Ishikawa (cell line): Measurements from ENCODE around the gene MNT.

Source experiments
- CEBPB ChIP-seq: IDR thresholded peaks from 2 replicates; pipeline ENCODE4 v1.6.1; 2012
- CREB1 ChIP-seq: IDR thresholded peaks from 2 replicates; pipeline ENCODE4 v1.6.1; 2012; ENCODE audit warnings: low read depth
- EGR1 ChIP-seq: IDR thresholded peaks from 2 replicates; pipeline ENCODE4 v1.6.1; 2012
- EP300 ChIP-seq: IDR thresholded peaks from 2 replicates; pipeline ENCODE4 v1.6.1; 2012; ENCODE audit warnings: borderline replicate concordance
- FOXM1 ChIP-seq: IDR thresholded peaks from 2 replicates; pipeline ENCODE4 v1.6.1; 2012; ENCODE audit warnings: low read depth, borderline replicate concordance
- NFIC ChIP-seq: IDR thresholded peaks from 2 replicates; pipeline ENCODE4 v1.6.1; 2012
- RAD21 ChIP-seq: IDR thresholded peaks from 2 replicates; pipeline ENCODE4 v1.6.1; 2012; ENCODE audit warnings: low read depth
- TAF1 ChIP-seq: IDR thresholded peaks from 2 replicates; pipeline ENCODE4 v1.6.1; 2012; ENCODE audit warnings: low read depth, mild to moderate bottlenecking
- TCF12 ChIP-seq: IDR thresholded peaks from 2 replicates; pipeline ENCODE4 v1.6.1; 2012; ENCODE audit warnings: low read depth
- TEAD4 ChIP-seq: IDR thresholded peaks from 2 replicates; pipeline ENCODE4 v1.6.1; 2012
- YY1 ChIP-seq: IDR thresholded peaks from 2 replicates; pipeline ENCODE4 v1.6.1; 2012; ENCODE audit warnings: low read depth
- ZBTB7A ChIP-seq: IDR thresholded peaks from 2 replicates; pipeline ENCODE4 v1.6.1; 2012; ENCODE audit warnings: low read depth
- TF ChIP-seq, protein P1 (sequence below): IDR thresholded peaks from 2 replicates; pipeline ENCODE4 v1.6.1; 2012; ENCODE audit warnings: low read depth, mild to moderate bottlenecking
- TF ChIP-seq, protein P2 (sequence below): IDR thresholded peaks from 2 replicates; pipeline ENCODE4 v1.6.1; 2012
- TF ChIP-seq, protein P3 (sequence below): IDR thresholded peaks from 2 replicates; pipeline ENCODE4 v1.6.1; 2012

The MNT gene

DNA sequence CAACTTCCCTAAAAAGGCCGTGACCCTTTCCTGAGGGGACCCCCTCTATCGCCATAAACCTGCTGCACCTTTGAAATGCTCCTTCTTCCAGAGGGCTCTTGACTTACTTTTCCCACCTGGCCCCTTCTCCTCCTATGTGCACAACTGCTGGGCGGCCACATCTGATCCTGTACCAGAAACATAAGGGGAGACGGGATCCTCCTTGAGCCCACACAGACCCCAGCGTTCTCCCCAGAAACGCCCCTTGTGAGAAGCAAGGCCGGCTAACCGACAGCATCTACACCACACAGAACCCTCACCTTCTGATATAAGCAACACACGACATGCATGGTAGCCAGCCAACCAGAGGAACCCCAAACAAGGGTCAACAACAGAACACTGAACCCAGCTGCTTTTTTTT is 14.2 kb upstream of the MNT start:
- TF ChIP-seq EP300 (no peak), CREB1 (no peak), TCF12 (no peak), RAD21 (no peak), NFIC (no peak), FOXM1 (no peak), TEAD4 (no peak), TAF1 (no peak), CEBPB (no peak), YY1 (no peak), EGR1 (no peak), ZBTB7A (no peak)
- TF ChIP-seq, protein P1, sequence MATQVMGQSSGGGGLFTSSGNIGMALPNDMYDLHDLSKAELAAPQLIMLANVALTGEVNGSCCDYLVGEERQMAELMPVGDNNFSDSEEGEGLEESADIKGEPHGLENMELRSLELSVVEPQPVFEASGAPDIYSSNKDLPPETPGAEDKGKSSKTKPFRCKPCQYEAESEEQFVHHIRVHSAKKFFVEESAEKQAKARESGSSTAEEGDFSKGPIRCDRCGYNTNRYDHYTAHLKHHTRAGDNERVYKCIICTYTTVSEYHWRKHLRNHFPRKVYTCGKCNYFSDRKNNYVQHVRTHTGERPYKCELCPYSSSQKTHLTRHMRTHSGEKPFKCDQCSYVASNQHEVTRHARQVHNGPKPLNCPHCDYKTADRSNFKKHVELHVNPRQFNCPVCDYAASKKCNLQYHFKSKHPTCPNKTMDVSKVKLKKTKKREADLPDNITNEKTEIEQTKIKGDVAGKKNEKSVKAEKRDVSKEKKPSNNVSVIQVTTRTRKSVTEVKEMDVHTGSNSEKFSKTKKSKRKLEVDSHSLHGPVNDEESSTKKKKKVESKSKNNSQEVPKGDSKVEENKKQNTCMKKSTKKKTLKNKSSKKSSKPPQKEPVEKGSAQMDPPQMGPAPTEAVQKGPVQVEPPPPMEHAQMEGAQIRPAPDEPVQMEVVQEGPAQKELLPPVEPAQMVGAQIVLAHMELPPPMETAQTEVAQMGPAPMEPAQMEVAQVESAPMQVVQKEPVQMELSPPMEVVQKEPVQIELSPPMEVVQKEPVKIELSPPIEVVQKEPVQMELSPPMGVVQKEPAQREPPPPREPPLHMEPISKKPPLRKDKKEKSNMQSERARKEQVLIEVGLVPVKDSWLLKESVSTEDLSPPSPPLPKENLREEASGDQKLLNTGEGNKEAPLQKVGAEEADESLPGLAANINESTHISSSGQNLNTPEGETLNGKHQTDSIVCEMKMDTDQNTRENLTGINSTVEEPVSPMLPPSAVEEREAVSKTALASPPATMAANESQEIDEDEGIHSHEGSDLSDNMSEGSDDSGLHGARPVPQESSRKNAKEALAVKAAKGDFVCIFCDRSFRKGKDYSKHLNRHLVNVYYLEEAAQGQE, result no peak
- TF ChIP-seq, protein P2, sequence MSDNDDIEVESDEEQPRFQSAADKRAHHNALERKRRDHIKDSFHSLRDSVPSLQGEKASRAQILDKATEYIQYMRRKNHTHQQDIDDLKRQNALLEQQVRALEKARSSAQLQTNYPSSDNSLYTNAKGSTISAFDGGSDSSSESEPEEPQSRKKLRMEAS, result no peak
- TF ChIP-seq, protein P3, sequence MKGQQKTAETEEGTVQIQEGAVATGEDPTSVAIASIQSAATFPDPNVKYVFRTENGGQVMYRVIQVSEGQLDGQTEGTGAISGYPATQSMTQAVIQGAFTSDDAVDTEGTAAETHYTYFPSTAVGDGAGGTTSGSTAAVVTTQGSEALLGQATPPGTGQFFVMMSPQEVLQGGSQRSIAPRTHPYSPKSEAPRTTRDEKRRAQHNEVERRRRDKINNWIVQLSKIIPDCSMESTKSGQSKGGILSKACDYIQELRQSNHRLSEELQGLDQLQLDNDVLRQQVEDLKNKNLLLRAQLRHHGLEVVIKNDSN, result no peak

DNA sequence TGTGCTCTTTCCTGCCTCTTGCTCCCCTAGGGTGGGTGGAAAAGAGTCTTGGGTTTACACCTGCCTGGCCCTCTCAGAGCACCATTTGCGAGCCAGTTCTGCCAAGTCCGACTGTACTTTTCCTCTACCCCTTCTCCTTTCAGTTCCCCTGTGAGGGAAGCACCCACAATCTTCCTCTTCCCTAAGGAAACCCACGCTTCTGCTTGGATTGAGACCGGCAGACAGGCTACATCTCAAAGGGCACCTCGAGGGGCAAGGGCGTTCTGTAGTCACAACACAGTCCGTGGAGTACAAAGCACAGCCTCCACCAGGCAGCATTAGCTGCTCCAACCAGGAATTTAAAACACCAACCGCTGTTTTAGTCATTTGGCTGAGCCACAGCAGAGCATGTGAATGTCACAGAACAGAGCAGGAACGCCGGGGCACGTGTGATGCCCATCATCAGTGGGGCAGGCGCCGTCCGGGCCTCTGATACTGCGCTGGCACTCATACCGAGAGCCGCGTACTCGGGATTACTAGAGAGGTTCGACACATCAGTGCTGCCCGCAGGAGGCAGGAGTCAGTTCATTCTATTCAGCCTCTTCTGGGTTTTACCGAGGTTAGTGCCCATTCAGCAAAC is 13.7 kb upstream of the MNT start:
- TF ChIP-seq CEBPB, result no peak
- no peak for TF ChIP-seq TAF1
- no peak for TF ChIP-seq YY1
- TF ChIP-seq RAD21, result no peak
- TF ChIP-seq EP300, result no peak
- no peak for TF ChIP-seq TCF12
- TF ChIP-seq, protein P3, result no peak
- TF ChIP-seq, protein P2, result no peak
- TF ChIP-seq CREB1, result no peak
- no peak for TF ChIP-seq FOXM1
- TF ChIP-seq, protein P1, result no peak
- TF ChIP-seq NFIC, result no peak
- TF ChIP-seq EGR1, result no peak
- no peak for TF ChIP-seq ZBTB7A
- TF ChIP-seq TEAD4, result no peak

DNA sequence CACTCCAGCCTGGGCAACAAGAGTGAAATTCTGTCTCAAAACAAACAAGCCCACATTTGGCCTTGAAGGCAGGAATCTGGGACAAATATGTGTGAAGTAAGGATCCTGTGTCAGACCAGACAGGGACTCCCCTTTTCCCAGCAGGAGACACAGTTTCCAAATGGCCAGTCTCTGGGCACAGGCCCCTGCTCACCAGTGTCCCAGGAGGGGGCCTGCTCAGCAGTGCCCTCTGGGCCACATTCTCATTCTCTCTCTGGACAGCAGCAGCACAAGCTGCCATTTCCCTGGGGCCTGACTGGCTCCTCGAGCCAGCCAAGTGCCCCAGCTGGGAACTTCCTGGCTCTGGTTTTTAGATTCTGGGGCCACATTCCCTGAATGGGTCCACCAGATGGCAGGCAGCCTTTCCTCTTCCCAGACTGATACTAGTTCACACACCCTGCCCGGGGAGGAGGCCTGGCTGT is 11.7 kb upstream of the MNT start:
- no peak for TF ChIP-seq TCF12
- TF ChIP-seq, protein P1, result no peak

DNA sequence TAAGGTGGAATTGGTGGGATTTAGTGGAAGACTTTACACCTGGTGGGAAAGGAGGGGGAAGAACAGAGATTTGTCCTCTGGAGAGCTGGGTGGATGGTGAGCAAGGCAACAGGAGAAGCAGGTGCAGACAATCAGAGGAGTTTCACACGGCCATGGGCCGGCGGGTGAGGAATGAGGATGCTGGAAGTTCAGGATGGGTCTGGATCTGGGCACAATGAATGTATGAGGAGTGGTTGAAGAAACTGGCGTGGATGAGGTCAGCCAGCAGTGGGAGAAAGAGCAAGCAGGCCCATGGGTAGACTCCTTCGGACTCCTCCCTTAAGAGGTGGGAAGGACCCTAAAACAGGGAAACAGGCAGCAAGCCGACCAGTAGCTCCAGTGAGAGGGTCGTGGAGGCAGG is 10.1 kb upstream of the MNT start:
- TF ChIP-seq TAF1, result no peak
- TF ChIP-seq TCF12, result no peak
- no peak for TF ChIP-seq CREB1
- TF ChIP-seq, protein P2, result no peak
- no peak for TF ChIP-seq EP300
- no peak for TF ChIP-seq NFIC
- no peak for TF ChIP-seq TEAD4
- no peak for TF ChIP-seq FOXM1
- no peak for TF ChIP-seq CEBPB
- TF ChIP-seq, protein P3, result no peak
- TF ChIP-seq, protein P1, result no peak
- TF ChIP-seq ZBTB7A, result no peak
- TF ChIP-seq RAD21, result no peak
- TF ChIP-seq YY1, result no peak
- no peak for TF ChIP-seq EGR1
